Measurements from ENCODE around the gene DEPDC7. TPM values are rescaled to one million over a fixed set of nuclear protein-coding genes. Genes with fewer than 3 reads are reported as not detected.

DEPDC7 gene
- total and polyA plus RNA-seq, 2 experiments from 2014 or later, result 8.6 to 10.9 TPM

- peaks cover 9% of the 10 kb centered on the region; the same call in 1 of the 2 replicates for H3K36me3 ChIP-seq (ENCODE audit: insufficient read depth)
- H3K27me3 ChIP-seq (ENCODE audit: insufficient read depth), result no peaks in the 10 kb centered on the region
- Mint-ChIP-seq H3K9me3 (peaks cover 5% of the 10 kb centered on the region; the same call in 2 of the 3 replicates), H3K4me1 (peaks cover 12% of the 10 kb centered on the region), H3K27ac (no peak overlapping the region), H3K36me3 (ENCODE audit: low read depth) (peaks cover 39% of the 10 kb centered on the region), H3K4me3 (no peak overlapping the region), H3K27me3 (ENCODE audit: insufficient read depth, low read depth, poor library complexity) (peaks cover 9% of the 10 kb centered on the region)
- TF ChIP-seq ZNF114 (CRISPR knock-in tag; IDR thresholded peaks at IDR 0.05) (no peak), JUNB (IDR thresholded peaks at IDR 0.05; ENCODE audit: unreplicated experiment) (no peak), POLR2AphosphoS5 (IDR thresholded peaks at IDR 0.05; ENCODE audit: low read depth) (no peak), NANOG (IDR thresholded peaks at IDR 0.05; ENCODE audit: borderline replicate concordance) (no peak), CREB1 (CRISPR knock-in tag; IDR thresholded peaks at IDR 0.05; ENCODE audit: low read depth) (no peak), STAT1 (IDR thresholded peaks at IDR 0.05; ENCODE audit: unreplicated experiment) (no peak), EZH2 (IDR thresholded peaks at IDR 0.05; ENCODE audit: low read depth, unreplicated experiment) (no peak), REST (IDR thresholded peaks at IDR 0.05; ENCODE audit: unreplicated experiment) (no peak), EZH2phosphoT487 (IDR thresholded peaks at IDR 0.05; ENCODE audit: unreplicated experiment) (no peak), ZNF331 (CRISPR knock-in tag; IDR thresholded peaks at IDR 0.05; ENCODE audit: low read depth) (no peak), CTCF (conservative IDR thresholded peaks at IDR 0.05; ENCODE audit: low read depth in 2 of 2) (no peak)
- TF ChIP-seq, protein P1, sequence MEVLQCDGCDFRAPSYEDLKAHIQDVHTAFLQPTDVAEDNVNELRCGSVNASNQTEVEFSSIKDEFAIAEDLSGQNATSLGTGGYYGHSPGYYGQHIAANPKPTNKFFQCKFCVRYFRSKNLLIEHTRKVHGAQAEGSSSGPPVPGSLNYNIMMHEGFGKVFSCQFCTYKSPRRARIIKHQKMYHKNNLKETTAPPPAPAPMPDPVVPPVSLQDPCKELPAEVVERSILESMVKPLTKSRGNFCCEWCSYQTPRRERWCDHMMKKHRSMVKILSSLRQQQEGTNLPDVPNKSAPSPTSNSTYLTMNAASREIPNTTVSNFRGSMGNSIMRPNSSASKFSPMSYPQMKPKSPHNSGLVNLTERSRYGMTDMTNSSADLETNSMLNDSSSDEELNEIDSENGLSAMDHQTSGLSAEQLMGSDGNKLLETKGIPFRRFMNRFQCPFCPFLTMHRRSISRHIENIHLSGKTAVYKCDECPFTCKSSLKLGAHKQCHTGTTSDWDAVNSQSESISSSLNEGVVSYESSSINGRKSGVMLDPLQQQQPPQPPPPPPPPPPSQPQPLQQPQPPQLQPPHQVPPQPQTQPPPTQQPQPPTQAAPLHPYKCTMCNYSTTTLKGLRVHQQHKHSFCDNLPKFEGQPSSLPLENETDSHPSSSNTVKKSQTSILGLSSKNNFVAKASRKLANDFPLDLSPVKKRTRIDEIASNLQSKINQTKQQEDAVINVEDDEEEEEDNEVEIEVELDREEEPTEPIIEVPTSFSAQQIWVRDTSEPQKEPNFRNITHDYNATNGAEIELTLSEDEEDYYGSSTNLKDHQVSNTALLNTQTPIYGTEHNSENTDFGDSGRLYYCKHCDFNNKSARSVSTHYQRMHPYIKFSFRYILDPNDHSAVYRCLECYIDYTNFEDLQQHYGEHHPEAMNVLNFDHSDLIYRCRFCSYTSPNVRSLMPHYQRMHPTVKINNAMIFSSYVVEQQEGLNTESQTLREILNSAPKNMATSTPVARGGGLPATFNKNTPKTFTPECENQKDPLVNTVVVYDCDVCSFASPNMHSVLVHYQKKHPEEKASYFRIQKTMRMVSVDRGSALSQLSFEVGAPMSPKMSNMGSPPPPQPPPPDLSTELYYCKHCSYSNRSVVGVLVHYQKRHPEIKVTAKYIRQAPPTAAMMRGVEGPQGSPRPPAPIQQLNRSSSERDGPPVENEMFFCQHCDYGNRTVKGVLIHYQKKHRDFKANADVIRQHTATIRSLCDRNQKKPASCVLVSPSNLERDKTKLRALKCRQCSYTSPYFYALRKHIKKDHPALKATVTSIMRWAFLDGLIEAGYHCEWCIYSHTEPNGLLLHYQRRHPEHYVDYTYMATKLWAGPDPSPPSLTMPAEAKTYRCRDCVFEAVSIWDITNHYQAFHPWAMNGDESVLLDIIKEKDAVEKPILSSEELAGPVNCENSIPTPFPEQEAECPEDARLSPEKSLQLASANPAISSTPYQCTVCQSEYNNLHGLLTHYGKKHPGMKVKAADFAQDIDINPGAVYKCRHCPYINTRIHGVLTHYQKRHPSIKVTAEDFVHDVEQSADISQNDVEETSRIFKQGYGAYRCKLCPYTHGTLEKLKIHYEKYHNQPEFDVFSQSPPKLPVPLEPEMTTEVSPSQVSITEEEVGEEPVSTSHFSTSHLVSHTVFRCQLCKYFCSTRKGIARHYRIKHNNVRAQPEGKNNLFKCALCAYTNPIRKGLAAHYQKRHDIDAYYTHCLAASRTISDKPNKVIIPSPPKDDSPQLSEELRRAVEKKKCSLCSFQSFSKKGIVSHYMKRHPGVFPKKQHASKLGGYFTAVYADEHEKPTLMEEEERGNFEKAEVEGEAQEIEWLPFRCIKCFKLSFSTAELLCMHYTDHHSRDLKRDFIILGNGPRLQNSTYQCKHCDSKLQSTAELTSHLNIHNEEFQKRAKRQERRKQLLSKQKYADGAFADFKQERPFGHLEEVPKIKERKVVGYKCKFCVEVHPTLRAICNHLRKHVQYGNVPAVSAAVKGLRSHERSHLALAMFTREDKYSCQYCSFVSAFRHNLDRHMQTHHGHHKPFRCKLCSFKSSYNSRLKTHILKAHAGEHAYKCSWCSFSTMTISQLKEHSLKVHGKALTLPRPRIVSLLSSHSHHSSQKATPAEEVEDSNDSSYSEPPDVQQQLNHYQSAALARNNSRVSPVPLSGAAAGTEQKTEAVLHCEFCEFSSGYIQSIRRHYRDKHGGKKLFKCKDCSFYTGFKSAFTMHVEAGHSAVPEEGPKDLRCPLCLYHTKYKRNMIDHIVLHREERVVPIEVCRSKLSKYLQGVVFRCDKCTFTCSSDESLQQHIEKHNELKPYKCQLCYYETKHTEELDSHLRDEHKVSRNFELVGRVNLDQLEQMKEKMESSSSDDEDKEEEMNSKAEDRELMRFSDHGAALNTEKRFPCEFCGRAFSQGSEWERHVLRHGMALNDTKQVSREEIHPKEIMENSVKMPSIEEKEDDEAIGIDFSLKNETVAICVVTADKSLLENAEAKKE (CRISPR knock-in tag; IDR thresholded peaks at IDR 0.05), result no peak
- TF ChIP-seq, protein P2, sequence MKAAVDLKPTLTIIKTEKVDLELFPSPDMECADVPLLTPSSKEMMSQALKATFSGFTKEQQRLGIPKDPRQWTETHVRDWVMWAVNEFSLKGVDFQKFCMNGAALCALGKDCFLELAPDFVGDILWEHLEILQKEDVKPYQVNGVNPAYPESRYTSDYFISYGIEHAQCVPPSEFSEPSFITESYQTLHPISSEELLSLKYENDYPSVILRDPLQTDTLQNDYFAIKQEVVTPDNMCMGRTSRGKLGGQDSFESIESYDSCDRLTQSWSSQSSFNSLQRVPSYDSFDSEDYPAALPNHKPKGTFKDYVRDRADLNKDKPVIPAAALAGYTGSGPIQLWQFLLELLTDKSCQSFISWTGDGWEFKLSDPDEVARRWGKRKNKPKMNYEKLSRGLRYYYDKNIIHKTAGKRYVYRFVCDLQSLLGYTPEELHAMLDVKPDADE (IDR thresholded peaks at IDR 0.05), result no peak
- no peak for DNase-seq (ENCODE audit: low spot score)
- H2AFZ ChIP-seq, result no peak overlapping the region
- H3F3A ChIP-seq (replicated peaks; ENCODE audit: low read depth), result no peaks in the 10 kb centered on the region; the same call in 1 of the 2 replicates
- no peak for ATAC-seq
- no peak overlapping the region for H3K27ac ChIP-seq (ENCODE audit: low read depth)
- H3K9me2 ChIP-seq (ENCODE audit: insufficient read depth), result no peaks in the 10 kb centered on the region
- H3K4me1 ChIP-seq (ENCODE audit: insufficient read depth), result peaks cover 10% of the 10 kb centered on the region
- H4K20me1 ChIP-seq (replicated peaks; ENCODE audit: insufficient read depth), result no peaks in the 10 kb centered on the region
- H3K4me2 ChIP-seq, result no peak overlapping the region
- H3K79me2 ChIP-seq (replicated peaks; ENCODE audit: insufficient read depth), result no peaks in the 10 kb centered on the region; the same call in none of the 2 replicates
- no peak overlapping the region for H3K4me3 ChIP-seq
Observed at GRCh38 chr11:33043221-33043830, 27.6 kb downstream of the DEPDC7 start.
